Epithelial cell of proximal tubule (primary cell): ENCODE results near the gene CCNE1. TPM values are rescaled to one million over a fixed set of nuclear protein-coding genes. Genes with fewer than 3 reads are reported as not detected.

Experiments used
- DNase-seq: peaks from one replicate; pipeline ENCODE4 v3.0.0-alpha.2; 2011; ENCODE audit warnings: low read depth
- H3K4me3 ChIP-seq: 2 replicates; pipeline ENCODE4 v1.5.1; 2011; ENCODE audit warnings: low read depth, mild to moderate bottlenecking, low read length
- CTCF ChIP-seq: conservative IDR thresholded peaks from 2 replicates; pipeline ENCODE4 v1.5.1; 2012; ENCODE audit warnings: low read depth, mild to moderate bottlenecking, low read length
- total RNA-seq: library from RNA; depleted of rRNA; stranded (reverse); fragments of >200 nt; gene quantifications from 2 replicates; pipeline ENCODE4 v1.2.3, GENCODE V29; 2015

Gene CCNE1
- total RNA-seq, 1 donor from 2014 or later, result 18.6 TPM

DNA sequence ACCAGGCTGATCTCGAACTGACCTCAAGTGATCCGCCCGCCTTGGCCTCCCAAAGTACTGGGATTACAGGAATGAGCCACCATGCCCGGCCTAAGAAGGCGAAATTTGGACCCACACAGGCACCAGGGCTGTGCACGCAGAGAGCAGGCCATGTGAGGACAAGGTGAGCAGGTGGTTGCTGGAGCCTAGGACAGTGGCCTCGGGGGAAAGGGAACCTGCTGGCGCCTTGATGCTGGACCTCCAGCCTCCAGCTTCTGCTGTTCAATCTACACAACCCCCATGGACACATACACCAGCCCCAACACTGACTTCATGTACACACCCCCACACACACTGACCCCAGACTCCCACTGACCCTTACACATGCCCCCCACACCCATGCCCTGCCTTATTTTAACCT, 41.8 kb upstream of the CCNE1 start:
- DNase-seq, result no peak
- no peak for TF ChIP-seq CTCF
- H3K4me3 ChIP-seq, result no peak overlapping the region

DNA sequence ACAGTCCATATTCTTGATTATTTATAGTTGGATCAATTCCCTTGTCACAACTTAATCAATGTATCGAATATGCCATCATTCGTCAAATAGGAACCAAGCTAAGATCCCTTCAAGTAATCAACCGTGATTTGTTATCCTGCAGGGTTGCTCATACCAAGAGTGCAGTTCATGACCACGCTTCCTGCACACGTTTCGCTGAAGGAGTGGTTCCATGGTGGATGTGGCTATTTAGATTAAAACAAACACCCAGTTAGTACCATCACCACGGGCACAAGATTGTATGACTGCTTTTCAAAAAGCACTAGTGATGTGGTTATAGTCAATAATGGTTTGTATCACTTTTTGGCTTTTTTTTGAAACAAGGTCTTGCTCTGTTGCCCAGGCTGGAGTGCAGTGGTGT, 41.1 kb upstream of the CCNE1 start:
- DNase-seq, result no peak
- no peak overlapping the region for H3K4me3 ChIP-seq
- no peak for TF ChIP-seq CTCF

- peak; percentile 77 for TF ChIP-seq CTCF
- H3K4me3 ChIP-seq, result no peak overlapping the region
- no peak for DNase-seq
Observed at GRCh38 chr19:29771708-29772414, 39.9 kb upstream of the CCNE1 start.

- no peak for TF ChIP-seq CTCF
- no peak overlapping the region for H3K4me3 ChIP-seq
- no peak for DNase-seq
Observed at GRCh38 chr19:29772696-29773095, 39.1 kb upstream of the CCNE1 start.

DNA sequence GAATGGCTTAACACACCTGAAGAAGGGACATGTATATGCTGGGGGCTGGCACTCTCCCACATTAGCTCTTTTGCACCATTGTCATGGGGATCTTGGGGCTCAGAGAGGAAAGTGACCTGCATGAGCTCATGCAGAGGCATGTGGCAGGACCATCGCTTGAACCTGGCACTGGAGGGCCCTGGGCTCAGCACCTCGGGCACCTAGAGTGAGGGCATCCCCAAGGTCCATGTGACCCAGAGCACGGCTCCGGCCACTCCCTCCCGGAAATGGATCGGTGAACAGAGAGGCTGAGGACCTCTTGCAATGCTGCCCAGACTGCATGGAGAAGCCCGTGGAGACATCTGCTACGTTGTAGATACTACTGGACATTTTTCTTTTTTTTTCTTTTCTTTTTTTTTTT, 38.6 kb upstream of the CCNE1 start:
- no peak for TF ChIP-seq CTCF
- no peak overlapping the region for H3K4me3 ChIP-seq
- no peak for DNase-seq

- DNase-seq, result no peak
- no peak for TF ChIP-seq CTCF
- no peak overlapping the region for H3K4me3 ChIP-seq
Observed at GRCh38 chr19:29774126-29774525, 37.7 kb upstream of the CCNE1 start.

GRCh38 chr19:29777781-29778309, 33.9 kb upstream of the CCNE1 start:
- no peak for TF ChIP-seq CTCF
- DNase-seq, result no peak
- no peak overlapping the region for H3K4me3 ChIP-seq
